Liver (tissue), 9 donors: ENCODE results near the gene PLIN4. TPM values are rescaled to one million over a fixed set of nuclear protein-coding genes. Genes with fewer than 3 reads are reported as not detected.
A peak's percentile ranks its signal among the peaks of the same experiment; 100 is the strongest.

Source experiments
- DNase-seq: peaks from one replicate; pipeline ENCODE4 v3.0.0-alpha.2; 2017; ENCODE audit warnings: low spot score
- H3K27ac ChIP-seq, 2 donors: one replicate each; pipeline ENCODE4 v1.7.0; 2013; ENCODE audit warnings: inconsistent platforms in 2 of 2, low read length in 2 of 2, control low read depth in 1 of 2, low read depth in 1 of 2, mild to moderate bottlenecking in 1 of 2
- H3K27me3 ChIP-seq, 4 donors: one replicate each; pipeline versions ENCODE4 v1.6.1 to v1.7.0; 2013; ENCODE audit warnings: low read length in 3 of 4, inconsistent platforms in 1 of 4, mild to moderate bottlenecking in 1 of 4, moderate library complexity in 1 of 4; ENCODE audit not compliant: control insufficient read depth in 4 of 4, insufficient read depth in 4 of 4
- H3K36me3 ChIP-seq, 4 donors: one replicate each; pipeline versions ENCODE4 v1.6.1 to v1.7.0; 2013; ENCODE audit warnings: low read length in 3 of 4, mild to moderate bottlenecking in 3 of 4, low read depth in 1 of 4, moderate library complexity in 1 of 4; ENCODE audit not compliant: control insufficient read depth in 4 of 4, insufficient read depth in 3 of 4
- H3K4me1 ChIP-seq, 4 donors: one replicate each; pipeline versions ENCODE4 v1.6.1 to v1.7.0; 2013; ENCODE audit warnings: low read length in 3 of 4, mild to moderate bottlenecking in 3 of 4, moderate library complexity in 1 of 4; ENCODE audit not compliant: control insufficient read depth in 4 of 4, insufficient read depth in 4 of 4
- H3K4me3 ChIP-seq, 3 donors: one replicate each; pipeline versions ENCODE4 v1.6.1 to v1.7.0; 2013; ENCODE audit warnings: low read length in 3 of 3, control low read depth in 1 of 3, low read depth in 1 of 3, mild to moderate bottlenecking in 1 of 3
- H3K9ac ChIP-seq, 2 donors: one replicate each; pipeline ENCODE4 v1.7.0; 2013; ENCODE audit warnings: low read length in 2 of 2, mild to moderate bottlenecking in 2 of 2, moderate library complexity in 2 of 2, control low read depth in 1 of 2, low read depth in 1 of 2
- H3K9me3 ChIP-seq, 4 donors: one replicate each; pipeline versions ENCODE4 v1.6.1 to v1.7.0; 2013; ENCODE audit warnings: low read length in 3 of 4; ENCODE audit not compliant: control insufficient read depth in 4 of 4
- CTCF ChIP-seq: fragments of 150-350 bp; IDR thresholded peaks from 2 replicates; pipeline ENCODE4 v1.5.1; 2017; ENCODE audit warnings: improper control_type of control experiment, low read depth, low read length; ENCODE audit not compliant: missing input control
- EGR1 ChIP-seq, 2 donors: IDR thresholded peaks; 2 replicates each; pipeline ENCODE4 v1.6.1; 2016 to 2018; ENCODE audit warnings: antibody characterized with exemption in 2 of 2, low read depth in 2 of 2
- FOXA2 ChIP-seq: IDR thresholded peaks from 2 replicates; pipeline ENCODE4 v1.6.1; 2016; ENCODE audit warnings: antibody characterized with exemption
- GABPA ChIP-seq, 2 donors: IDR thresholded peaks in 1 of 2; conservative IDR thresholded peaks in 1 of 2; 2 replicates each; pipeline ENCODE4 v1.6.1; 2016; ENCODE audit warnings: antibody characterized with exemption in 2 of 2, mild to moderate bottlenecking in 1 of 2, moderate library complexity in 1 of 2
- HNF4A ChIP-seq, 2 donors: conservative IDR thresholded peaks; 2 replicates each; pipeline ENCODE4 v1.6.1; 2016; ENCODE audit warnings: antibody characterized with exemption in 2 of 2, mild to moderate bottlenecking in 2 of 2
- HNF4G ChIP-seq: IDR thresholded peaks from 2 replicates; pipeline ENCODE4 v1.6.1; 2016; ENCODE audit warnings: antibody characterized with exemption
- MAX ChIP-seq: IDR thresholded peaks from 2 replicates; pipeline ENCODE4 v1.6.1; 2016; ENCODE audit warnings: antibody characterized with exemption
- NR2F2 ChIP-seq: IDR thresholded peaks from 2 replicates; pipeline ENCODE4 v1.6.1; 2016; ENCODE audit warnings: antibody characterized with exemption
- RAD21 ChIP-seq, 2 donors: IDR thresholded peaks; 2 replicates each; pipeline ENCODE4 v1.6.1; 2016; ENCODE audit warnings: antibody characterized with exemption in 2 of 2, mild to moderate bottlenecking in 2 of 2
- SP1 ChIP-seq: IDR thresholded peaks from 2 replicates; pipeline ENCODE4 v1.6.1; 2018; ENCODE audit warnings: antibody characterized with exemption, mild to moderate bottlenecking
- TAF1 ChIP-seq: conservative IDR thresholded peaks from 2 replicates; pipeline ENCODE4 v1.6.1; 2016; ENCODE audit warnings: antibody characterized with exemption, mild to moderate bottlenecking
- YY1 ChIP-seq: IDR thresholded peaks from 2 replicates; pipeline ENCODE4 v1.6.1; 2016; ENCODE audit warnings: antibody characterized with exemption, mild to moderate bottlenecking
- ZBTB33 ChIP-seq: IDR thresholded peaks from 2 replicates; pipeline ENCODE4 v1.6.1; 2016; ENCODE audit warnings: antibody characterized with exemption
- WGBS: extraction: QIAGEN DNeasy Blood & Tissue Kit; methylation state at CpG from one replicate; pipeline ENCODE4 v1.1.7; 2013; 5-methylcytosine and 5-hydroxymethylcytosine counted together
- polyA plus RNA-seq, 2 donors: library from polyadenylated mRNA; stranded (reverse) in 1 of 2; unstranded in 1 of 2; fragments of 200-250 nt in 1 of 2; fragments of >200 nt in 1 of 2; fragmentation: Nextera tagmentation in 1 of 2; extraction: Ambion mirVana in 1 of 2; gene quantifications; one replicate each; pipeline versions ENCODE4 v1.2.1 to v1.2.3, GENCODE V29; 2013 to 2015
- total RNA-seq, 2 donors: library from RNA; depleted of rRNA; stranded (reverse); fragments of >200 nt; gene quantifications; one replicate each; pipeline ENCODE4 v1.2.3, GENCODE V29; 2014
- TF ChIP-seq, protein P1 (sequence below): IDR thresholded peaks from 2 replicates; pipeline ENCODE4 v1.6.1; 2016; ENCODE audit warnings: antibody characterized with exemption, mild to moderate bottlenecking
- donor health status: healthy.
- donor health status: healthy.
- donor health status: healthy.
- donor health status: healthy.
- donor health status: healthy.

PLIN4 gene
- total and polyA plus RNA-seq, 4 donors, result 3.1 to 49.1 (median 9.5) TPM

DNA sequence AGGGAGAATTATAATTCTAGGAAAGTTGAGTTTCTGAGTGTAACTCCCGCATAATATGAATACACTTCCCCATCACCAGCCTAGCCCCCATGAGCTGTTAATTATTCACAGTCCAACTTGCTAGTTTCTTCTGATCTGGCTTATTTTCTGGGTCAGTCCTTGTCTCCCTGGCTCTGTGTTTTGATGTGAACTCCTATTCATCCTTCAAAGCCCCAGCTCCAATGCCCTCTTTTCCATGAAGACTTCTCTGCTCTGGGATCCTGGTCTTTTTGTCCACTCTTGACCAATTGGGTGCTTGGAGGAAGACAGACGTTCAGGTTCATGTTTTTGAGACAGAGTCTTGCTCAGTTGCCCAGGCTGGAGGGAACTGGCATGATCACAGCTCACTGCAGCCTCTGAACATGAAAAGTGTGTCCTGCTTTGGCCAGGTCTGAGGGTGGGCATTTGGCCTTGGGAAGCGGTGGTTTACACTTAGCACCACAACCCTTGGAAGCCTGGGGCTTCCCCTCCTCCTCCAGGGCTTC, 20.9 kb upstream of the PLIN4 start:
- TF ChIP-seq, protein P1, sequence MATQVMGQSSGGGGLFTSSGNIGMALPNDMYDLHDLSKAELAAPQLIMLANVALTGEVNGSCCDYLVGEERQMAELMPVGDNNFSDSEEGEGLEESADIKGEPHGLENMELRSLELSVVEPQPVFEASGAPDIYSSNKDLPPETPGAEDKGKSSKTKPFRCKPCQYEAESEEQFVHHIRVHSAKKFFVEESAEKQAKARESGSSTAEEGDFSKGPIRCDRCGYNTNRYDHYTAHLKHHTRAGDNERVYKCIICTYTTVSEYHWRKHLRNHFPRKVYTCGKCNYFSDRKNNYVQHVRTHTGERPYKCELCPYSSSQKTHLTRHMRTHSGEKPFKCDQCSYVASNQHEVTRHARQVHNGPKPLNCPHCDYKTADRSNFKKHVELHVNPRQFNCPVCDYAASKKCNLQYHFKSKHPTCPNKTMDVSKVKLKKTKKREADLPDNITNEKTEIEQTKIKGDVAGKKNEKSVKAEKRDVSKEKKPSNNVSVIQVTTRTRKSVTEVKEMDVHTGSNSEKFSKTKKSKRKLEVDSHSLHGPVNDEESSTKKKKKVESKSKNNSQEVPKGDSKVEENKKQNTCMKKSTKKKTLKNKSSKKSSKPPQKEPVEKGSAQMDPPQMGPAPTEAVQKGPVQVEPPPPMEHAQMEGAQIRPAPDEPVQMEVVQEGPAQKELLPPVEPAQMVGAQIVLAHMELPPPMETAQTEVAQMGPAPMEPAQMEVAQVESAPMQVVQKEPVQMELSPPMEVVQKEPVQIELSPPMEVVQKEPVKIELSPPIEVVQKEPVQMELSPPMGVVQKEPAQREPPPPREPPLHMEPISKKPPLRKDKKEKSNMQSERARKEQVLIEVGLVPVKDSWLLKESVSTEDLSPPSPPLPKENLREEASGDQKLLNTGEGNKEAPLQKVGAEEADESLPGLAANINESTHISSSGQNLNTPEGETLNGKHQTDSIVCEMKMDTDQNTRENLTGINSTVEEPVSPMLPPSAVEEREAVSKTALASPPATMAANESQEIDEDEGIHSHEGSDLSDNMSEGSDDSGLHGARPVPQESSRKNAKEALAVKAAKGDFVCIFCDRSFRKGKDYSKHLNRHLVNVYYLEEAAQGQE, result no peak
- TF ChIP-seq CTCF (no peak), RAD21 (IDR thresholded peaks at IDR 0.05) (no peak), SP1 (no peak), HNF4A (conservative IDR thresholded peaks at IDR 0.05) (no peak), MAX (no peak), TAF1 (no peak), GABPA (IDR thresholded peaks at IDR 0.05 in 1 of 2, conservative IDR thresholded peaks at IDR 0.05 in 1 of 2) (no peak), ZBTB33 (no peak), HNF4G (no peak), NR2F2 (no peak), YY1 (no peak)
- H3K4me3 ChIP-seq, result peak overlapping the region; percentile 77 to 93 (median 85)
- no peaks in the 10 kb centered on the region for H3K9me3 ChIP-seq
- peaks cover 9 to 32% (median 22%) of the 10 kb centered on the region in 4 donors for H3K4me1 ChIP-seq
- peaks cover 0 to 2% (median 0%) of the 10 kb centered on the region in 4 donors for H3K36me3 ChIP-seq
- no peaks in the 10 kb centered on the region for H3K27me3 ChIP-seq
- H3K9ac ChIP-seq, result peak overlapping the region; percentile 80 to 87
- WGBS, result 32% methylated on average over 3 of the region's 3 CpGs
- no peak for DNase-seq
- H3K27ac ChIP-seq, result peak overlapping the region; percentile 75 to 85

DNA sequence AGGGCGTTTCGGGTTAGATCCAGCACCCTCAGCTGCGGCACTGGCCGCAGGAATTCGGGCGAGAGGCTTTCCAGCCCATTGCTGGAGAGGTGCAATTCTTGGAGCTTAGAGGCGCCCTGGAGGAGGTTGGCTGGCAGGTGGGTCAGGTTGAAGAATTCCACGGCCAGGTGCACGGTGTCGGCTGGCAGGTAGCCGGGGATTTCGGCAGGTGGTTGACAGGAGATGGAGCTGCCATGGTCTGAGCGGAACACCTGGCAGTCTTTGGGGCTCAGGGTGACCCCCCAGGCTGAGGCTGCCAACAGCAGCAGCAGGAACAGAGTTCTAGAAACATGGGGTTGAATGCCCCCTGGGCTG, 20.3 kb upstream of the PLIN4 start:
- Histone ChIP-seq H3K27ac (peak overlapping the region; percentile 75 to 85), H3K9me3 (no peaks in the 10 kb centered on the region), H3K4me3 (peak overlapping the region; percentile 77 to 93 (median 85))
- TF ChIP-seq RAD21 (IDR thresholded peaks at IDR 0.05) (no peak), SP1 (no peak), NR2F2 (no peak), CTCF (no peak), YY1 (no peak), FOXA2 (no peak), GABPA (IDR thresholded peaks at IDR 0.05 in 1 of 2, conservative IDR thresholded peaks at IDR 0.05 in 1 of 2) (no peak), ZBTB33 (no peak), EGR1 (IDR thresholded peaks at IDR 0.05; ENCODE audit: low read depth in 2 of 2) (no peak), HNF4A (conservative IDR thresholded peaks at IDR 0.05) (no peak), TAF1 (no peak)
- TF ChIP-seq, protein P1, result no peak

More for the DNA sequence above, 20.3 kb upstream of the PLIN4 start:
- DNase-seq, result no peak
- peak overlapping the region in 1 of 2 donors; percentile 87 for H3K9ac ChIP-seq
- 48% methylated on average over 13 of the region's 13 CpGs for WGBS
- no peaks in the 10 kb centered on the region for H3K27me3 ChIP-seq
- peaks cover 0 to 2% (median 0%) of the 10 kb centered on the region in 4 donors for H3K36me3 ChIP-seq
- H3K4me1 ChIP-seq, result peaks cover 9 to 36% (median 23%) of the 10 kb centered on the region in 4 donors
